ENCODE measurements around the gene VARS2. TPM values are rescaled to one million over a fixed set of nuclear protein-coding genes. Genes with fewer than 3 reads are reported as not detected.

The VARS2 gene
- total and polyA plus RNA-seq, 4 donors: 9.4 to 23.3 (median 16.3) TPM

GRCh38 chr6:30939473-30939872, 25.4 kb downstream of the VARS2 start:
- no peaks in the 10 kb centered on the region for H3K36me3 ChIP-seq (ENCODE audit: control insufficient read depth in 4 of 4, insufficient read depth in 3 of 4, low read depth in 1 of 4, low read length in 3 of 4)
- H3K27ac ChIP-seq (ENCODE audit: low read depth in 1 of 2, low read length in 2 of 2): no peak overlapping the region
- peaks cover 0 to 5% (median 2%) of the 10 kb centered on the region in 4 donors for H3K27me3 ChIP-seq (ENCODE audit: control insufficient read depth in 4 of 4, insufficient read depth in 4 of 4, low read length in 3 of 4)
- H3K4me3 ChIP-seq (ENCODE audit: low read depth in 1 of 3, low read length in 3 of 3): no peak overlapping the region
- TF ChIP-seq FOXA2 (IDR thresholded peaks at IDR 0.05): no peak
- no peak for TF ChIP-seq SP1 (IDR thresholded peaks at IDR 0.05)
- no peak for TF ChIP-seq RXRA (IDR thresholded peaks at IDR 0.05)
- no peak for TF ChIP-seq ZBTB33 (IDR thresholded peaks at IDR 0.05)
- H3K9ac ChIP-seq (ENCODE audit: low read depth in 1 of 2, low read length in 2 of 2): no peak overlapping the region
- DNase-seq (ENCODE audit: low spot score): no peak
- H3K4me1 ChIP-seq (ENCODE audit: control insufficient read depth in 4 of 4, insufficient read depth in 4 of 4, low read length in 3 of 4): no peaks in the 10 kb centered on the region
- 70% methylated on average over 3 of the region's 3 CpGs for WGBS
- H3K9me3 ChIP-seq (ENCODE audit: control insufficient read depth in 4 of 4, low read length in 3 of 4): no peaks in the 10 kb centered on the region

- no peaks in the 10 kb centered on the region for H3K36me3 ChIP-seq (ENCODE audit: control insufficient read depth in 4 of 4, insufficient read depth in 3 of 4, low read depth in 1 of 4, low read length in 3 of 4)
- WGBS: 44% methylated on average over 16 of the region's 16 CpGs
- H3K27ac ChIP-seq (ENCODE audit: low read depth in 1 of 2, low read length in 2 of 2): no peak within 1 kb of the TSS
- no peak for TF ChIP-seq JUND (IDR thresholded peaks at IDR 0.05)
- peak in 1 of 2 donors; percentile 27 for TF ChIP-seq RXRA (IDR thresholded peaks at IDR 0.05)
- no peak within 1 kb of the TSS for H3K9ac ChIP-seq (ENCODE audit: low read depth in 1 of 2, low read length in 2 of 2)
- DNase-seq (ENCODE audit: low spot score): no peak
- H3K27me3 ChIP-seq (ENCODE audit: control insufficient read depth in 4 of 4, insufficient read depth in 4 of 4, low read length in 3 of 4): peaks cover 0 to 5% (median 2%) of the 10 kb centered on the region in 4 donors
- no peaks in the 10 kb centered on the region for H3K4me1 ChIP-seq (ENCODE audit: control insufficient read depth in 4 of 4, insufficient read depth in 4 of 4, low read length in 3 of 4)
- no peaks in the 10 kb centered on the region for H3K9me3 ChIP-seq (ENCODE audit: control insufficient read depth in 4 of 4, low read length in 3 of 4)
- no peak within 1 kb of the TSS for H3K4me3 ChIP-seq (ENCODE audit: low read depth in 1 of 3, low read length in 3 of 3)
Observed at GRCh38 chr6:30940361-30940986, 26.4 kb downstream of the VARS2 start, which contains the start of gene MUCL3. Gene MUCL3, plus strand, starts transcription at chr6:30940973. Its CDS starts 27 bp downstream, at chr6:30941000.

- whole genome bisulfite sequencing: 19% methylated on average over 15 of the region's 15 CpGs
- no peak for DNase-seq (ENCODE audit: low spot score)
- Histone ChIP-seq H3K9me3 (ENCODE audit: control insufficient read depth in 4 of 4, low read length in 3 of 4) (no peaks in the 10 kb centered on the region), H3K27ac (ENCODE audit: low read depth in 1 of 2, low read length in 2 of 2) (no peak overlapping the region), H3K9ac (ENCODE audit: low read depth in 1 of 2, low read length in 2 of 2) (no peak overlapping the region), H3K27me3 (ENCODE audit: control insufficient read depth in 4 of 4, insufficient read depth in 4 of 4, low read length in 3 of 4) (peaks cover 0 to 2% (median under 1%) of the 10 kb centered on the region in 4 donors), H3K36me3 (ENCODE audit: control insufficient read depth in 4 of 4, insufficient read depth in 3 of 4, low read depth in 1 of 4, low read length in 3 of 4) (no peaks in the 10 kb centered on the region), H3K4me3 (ENCODE audit: low read depth in 1 of 3, low read length in 3 of 3) (no peak overlapping the region), H3K4me1 (ENCODE audit: control insufficient read depth in 4 of 4, insufficient read depth in 4 of 4, low read length in 3 of 4) (no peaks in the 10 kb centered on the region)
- TF ChIP-seq MAX (IDR thresholded peaks at IDR 0.05) (no peak), FOXA2 (IDR thresholded peaks at IDR 0.05) (no peak), CTCF (IDR thresholded peaks at IDR 0.05; ENCODE audit: low read depth, low read length, missing input control) (peak; percentile 29), RAD21 (IDR thresholded peaks at IDR 0.05) (peak; percentile 44 to 62)
Observed at GRCh38 chr6:30942338-30943060, 28.5 kb downstream of the VARS2 start.
